ENCODE results near the gene ZNF385A.
A peak's percentile ranks its signal among the peaks of the same experiment; 100 is the strongest.

ZNF385A gene

GRCh38 chr12:54325442-54326109, 59.0 kb downstream of the ZNF385A start:
- TF ChIP-seq POLR2AphosphoS5 (IDR thresholded peaks at IDR 0.05; ENCODE audit: low read depth, low read length) = peak; percentile 47; the same call in 1 of the 2 replicates

GRCh38 chr12:54324617-54325441, 59.7 kb downstream of the ZNF385A start, which contains the start of gene COPZ1:
TSS of gene COPZ1 (plus strand) at chr12:54325131. CDS start at chr12:54325164, 33 bp downstream.
- peak in 1 of 2 experiments; percentile 42; a peak in 2 of 4 replicates for TF ChIP-seq REST (IDR thresholded peaks at IDR 0.05; ENCODE audit: insufficient read depth in 1 of 2, low read depth in 2 of 2, low read length in 2 of 2)
- TF ChIP-seq POLR2AphosphoS5 (IDR thresholded peaks at IDR 0.05; ENCODE audit: low read depth, low read length) = peak; percentile 86
- peak; percentile 95 for TF ChIP-seq TAF1 (IDR thresholded peaks at IDR 0.05; ENCODE audit: borderline replicate concordance, insufficient read depth, low read length)
- TF ChIP-seq SIN3A (IDR thresholded peaks at IDR 0.05; ENCODE audit: borderline replicate concordance, insufficient read depth, low read length) = 0 out of 2 replicates have a peak, but pooled peaks have one; percentile 51
- TF ChIP-seq FOXP2 (optimal IDR thresholded peaks at IDR 0.05; ENCODE audit: borderline replicate concordance, extremely low read depth, extremely low read length, insufficient read depth) = no peak

- TF ChIP-seq REST (IDR thresholded peaks at IDR 0.05; ENCODE audit: insufficient read depth in 1 of 2, low read depth in 2 of 2, low read length in 2 of 2) (no peak), POLR2AphosphoS5 (IDR thresholded peaks at IDR 0.05; ENCODE audit: low read depth, low read length) (no peak), TAF1 (IDR thresholded peaks at IDR 0.05; ENCODE audit: borderline replicate concordance, insufficient read depth, low read length) (no peak), SIN3A (IDR thresholded peaks at IDR 0.05; ENCODE audit: borderline replicate concordance, insufficient read depth, low read length) (no peak), FOXP2 (optimal IDR thresholded peaks at IDR 0.05; ENCODE audit: borderline replicate concordance, extremely low read depth, extremely low read length, insufficient read depth) (no peak)
These were observed 63.2 kb downstream of the ZNF385A start for GRCh38 chr12:54321363-54321762.

All from PFSK-1 (cell line).